A549 treated with GW870086 at 1 μM for 4 hours (cell line): Measurements from ENCODE around the gene ZNF346. TPM values are rescaled to one million over a fixed set of nuclear protein-coding genes. Genes with fewer than 3 reads are reported as not detected.

Experiments
- total RNA-seq: library from RNA; stranded (reverse); fragments of 200-300 nt; extraction: Qiagen RNA extraction; gene quantifications from 5 replicates; pipeline ENCODE4 v1.2.3, GENCODE V29; 2022; ENCODE audit warnings: low read depth

Gene ZNF346
- 8.8 to 11.9 TPM (median 10.1 TPM) in 5 replicates for total RNA-seq

GRCh38 chr5:177022386-177023302 lies at the start of gene ZNF346:
ZNF346 (plus strand) TSS chr5:177022696; CDS start chr5:177022739, 43 bp downstream.

GRCh38 chr5:177006265-177006972 lies 16.1 kb upstream of the ZNF346 start, which contains the start of gene UIMC1:
UIMC1 (minus strand) TSS chr5:177006779; CDS start chr5:176982615, 24,164 bp downstream.

GRCh38 chr5:177086654-177087397 lies 64.3 kb downstream of the ZNF346 start, which contains the start of gene FGFR4:
FGFR4 (plus strand) TSS chr5:177086915; CDS start chr5:177089603, 2,688 bp downstream.

Other genes starting within 250 kb of the ZNF346 start
- 0.30 to 0.68 TPM (median 0.46 TPM) in 5 replicates for gene UNC5A, start 212.1 kb upstream of the ZNF346 start, total RNA-seq
- 0.05 to 0.13 TPM in 2 of 5 replicates, not detected in the others for gene HK3, start 123.3 kb upstream of the ZNF346 start, total RNA-seq
- gene UIMC1, start 15.9 kb upstream of the ZNF346 start, total RNA-seq = 40.6 to 45.8 TPM (median 42.9 TPM) in 5 replicates
- gene FGFR4, start 64.2 kb downstream of the ZNF346 start, total RNA-seq = 18.1 to 25.8 TPM (median 22.7 TPM) in 5 replicates
- gene NSD1, start 111.1 kb downstream of the ZNF346 start, total RNA-seq = 16.1 to 24.5 TPM (median 20.0 TPM) in 5 replicates